EH (cell line): ENCODE results near the gene IFI27L1.
A peak's percentile ranks its signal among the peaks of the same experiment; 100 is the strongest.

Source experiments
- DNase-seq: peaks from one replicate; pipeline ENCODE4 v3.0.0-alpha.2; 2015; ENCODE audit warnings: low read depth

The IFI27L1 gene

GRCh38 chr14:94114589-94115057 is 33.5 kb downstream of the IFI27L1 start:
- no peak for DNase-seq

- DNase-seq, result no peak
Observed at GRCh38 chr14:94115058-94115591, 34.0 kb downstream of the IFI27L1 start.

GRCh38 chr14:94115631-94116030 is 34.5 kb downstream of the IFI27L1 start:
- no peak for DNase-seq

- DNase-seq, result no peak
Observed at GRCh38 chr14:94116701-94117100, 35.6 kb downstream of the IFI27L1 start.

- DNase-seq, result no peak
Observed at GRCh38 chr14:94117856-94118255, 36.7 kb downstream of the IFI27L1 start.

- no peak for DNase-seq
Observed at GRCh38 chr14:94119071-94119470, 38.0 kb downstream of the IFI27L1 start.

- DNase-seq, result peak; percentile 98
Observed at GRCh38 chr14:94120667-94121340, 39.7 kb downstream of the IFI27L1 start.

- no peak for DNase-seq
Observed at GRCh38 chr14:94121485-94121884, 40.4 kb downstream of the IFI27L1 start.

GRCh38 chr14:94122438-94122837 is 41.3 kb downstream of the IFI27L1 start:
- no peak for DNase-seq

GRCh38 chr14:94123296-94123695 is 42.2 kb downstream of the IFI27L1 start:
- no peak for DNase-seq

GRCh38 chr14:94123868-94124267 is 42.8 kb downstream of the IFI27L1 start:
- DNase-seq, result no peak

GRCh38 chr14:94124582-94125377 is 43.7 kb downstream of the IFI27L1 start:
- DNase-seq, result no peak

GRCh38 chr14:94125659-94126418 is 44.7 kb downstream of the IFI27L1 start:
- no peak for DNase-seq

GRCh38 chr14:94126419-94126677 is 45.2 kb downstream of the IFI27L1 start:
- DNase-seq, result no peak

- DNase-seq, result no peak
Observed at GRCh38 chr14:94126800-94127199, 45.7 kb downstream of the IFI27L1 start.

- no peak for DNase-seq
Observed at GRCh38 chr14:94127330-94127729, 46.2 kb downstream of the IFI27L1 start.

GRCh38 chr14:94128216-94128839 is 47.2 kb downstream of the IFI27L1 start:
- DNase-seq, result no peak

- DNase-seq, result peak; percentile 88
Observed at GRCh38 chr14:94129111-94129757, 48.1 kb downstream of the IFI27L1 start, which contains the start of gene IFI27L2. Gene IFI27L2 (minus strand): TSS chr14:94129604. CDS start chr14:94129564, 40 bp downstream.

GRCh38 chr14:94129758-94130414 is 48.8 kb downstream of the IFI27L1 start:
- peak; percentile 61 for DNase-seq

- peak; percentile 72 for DNase-seq
Observed at GRCh38 chr14:94132285-94132887, 51.3 kb downstream of the IFI27L1 start.

- DNase-seq, result no peak
Observed at GRCh38 chr14:94135476-94135875, 54.4 kb downstream of the IFI27L1 start.
